Measurements from ENCODE around the gene BCL7C.
"Not testable (repeated sequence)": the region's sequence is repeated elsewhere in the genome, so short reads cannot be mapped to it uniquely, and the experiment has no call there.

Gene BCL7C

GRCh38 chr16:30893744-30894539 is at the start of gene BCL7C:
BCL7C (minus strand) TSS chr16:30894077; CDS start chr16:30893944, 133 bp downstream.
- peak; percentile 78 for DNase-seq

- no peak for DNase-seq
Observed at GRCh38 chr16:30942426-30942806, 48.5 kb upstream of the BCL7C start.

- peak; percentile 7 for DNase-seq
Observed at GRCh38 chr16:30941600-30942425, 47.9 kb upstream of the BCL7C start.

- DNase-seq, result not testable (repeated sequence)
Observed at GRCh38 chr16:30939571-30939970, 45.7 kb upstream of the BCL7C start.

GRCh38 chr16:30937692-30938091 is 43.8 kb upstream of the BCL7C start:
- DNase-seq, result peak; percentile 44

GRCh38 chr16:30934827-30935557 is 41.1 kb upstream of the BCL7C start:
- DNase-seq, result peak; percentile 45

- no peak for DNase-seq
Observed at GRCh38 chr16:30931068-30931650, 37.3 kb upstream of the BCL7C start.

- DNase-seq, result no peak
Observed at GRCh38 chr16:30930160-30930571, 36.3 kb upstream of the BCL7C start.

GRCh38 chr16:30929167-30929566 is 35.3 kb upstream of the BCL7C start:
- DNase-seq, result no peak

- no peak for DNase-seq
Observed at GRCh38 chr16:30928390-30928789, 34.5 kb upstream of the BCL7C start.

GRCh38 chr16:30927789-30928378 is 34.0 kb upstream of the BCL7C start:
- no peak for DNase-seq

- no peak for DNase-seq
Observed at GRCh38 chr16:30926937-30927788, 33.3 kb upstream of the BCL7C start.

- DNase-seq, result no peak
Observed at GRCh38 chr16:30925995-30926811, 32.3 kb upstream of the BCL7C start.

GRCh38 chr16:30925632-30925987 is 31.7 kb upstream of the BCL7C start:
- no peak for DNase-seq

- DNase-seq, result no peak
Observed at GRCh38 chr16:30924913-30925631, 31.2 kb upstream of the BCL7C start.

GRCh38 chr16:30924076-30924912 is 30.4 kb upstream of the BCL7C start:
- DNase-seq, result no peak

- DNase-seq, result no peak
Observed at GRCh38 chr16:30923554-30924075, 29.7 kb upstream of the BCL7C start, which contains the start of gene FBXL19. FBXL19 (plus strand) TSS chr16:30923572; CDS start chr16:30925755, 2,183 bp downstream.

- DNase-seq, result peak; percentile 99
Observed at GRCh38 chr16:30922960-30923535, 29.2 kb upstream of the BCL7C start.

Data from GDM1 (cell line).